ENCODE measurements around the gene DSCAM.

- no peak for TF ChIP-seq CTCF (IDR thresholded peaks at IDR 0.05)
- no peak for TF ChIP-seq POLR2A (IDR thresholded peaks at IDR 0.05)
- TF ChIP-seq EP300 (IDR thresholded peaks at IDR 0.05): no peak
Measured at GRCh38 chr21:40647706-40648105, 199.3 kb downstream of the DSCAM start.
